Measurements from ENCODE around the gene ZNF574. TPM values are rescaled to one million over a fixed set of nuclear protein-coding genes. Genes with fewer than 3 reads are reported as not detected.
"Not testable (repeated sequence)": the region's sequence is repeated elsewhere in the genome, so short reads cannot be mapped to it uniquely, and the experiment has no call there.

Gene ZNF574, protein sequence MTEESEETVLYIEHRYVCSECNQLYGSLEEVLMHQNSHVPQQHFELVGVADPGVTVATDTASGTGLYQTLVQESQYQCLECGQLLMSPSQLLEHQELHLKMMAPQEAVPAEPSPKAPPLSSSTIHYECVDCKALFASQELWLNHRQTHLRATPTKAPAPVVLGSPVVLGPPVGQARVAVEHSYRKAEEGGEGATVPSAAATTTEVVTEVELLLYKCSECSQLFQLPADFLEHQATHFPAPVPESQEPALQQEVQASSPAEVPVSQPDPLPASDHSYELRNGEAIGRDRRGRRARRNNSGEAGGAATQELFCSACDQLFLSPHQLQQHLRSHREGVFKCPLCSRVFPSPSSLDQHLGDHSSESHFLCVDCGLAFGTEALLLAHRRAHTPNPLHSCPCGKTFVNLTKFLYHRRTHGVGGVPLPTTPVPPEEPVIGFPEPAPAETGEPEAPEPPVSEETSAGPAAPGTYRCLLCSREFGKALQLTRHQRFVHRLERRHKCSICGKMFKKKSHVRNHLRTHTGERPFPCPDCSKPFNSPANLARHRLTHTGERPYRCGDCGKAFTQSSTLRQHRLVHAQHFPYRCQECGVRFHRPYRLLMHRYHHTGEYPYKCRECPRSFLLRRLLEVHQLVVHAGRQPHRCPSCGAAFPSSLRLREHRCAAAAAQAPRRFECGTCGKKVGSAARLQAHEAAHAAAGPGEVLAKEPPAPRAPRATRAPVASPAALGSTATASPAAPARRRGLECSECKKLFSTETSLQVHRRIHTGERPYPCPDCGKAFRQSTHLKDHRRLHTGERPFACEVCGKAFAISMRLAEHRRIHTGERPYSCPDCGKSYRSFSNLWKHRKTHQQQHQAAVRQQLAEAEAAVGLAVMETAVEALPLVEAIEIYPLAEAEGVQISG
- 9.6 and 20.5 TPM in 2 replicates for total RNA-seq

DNA sequence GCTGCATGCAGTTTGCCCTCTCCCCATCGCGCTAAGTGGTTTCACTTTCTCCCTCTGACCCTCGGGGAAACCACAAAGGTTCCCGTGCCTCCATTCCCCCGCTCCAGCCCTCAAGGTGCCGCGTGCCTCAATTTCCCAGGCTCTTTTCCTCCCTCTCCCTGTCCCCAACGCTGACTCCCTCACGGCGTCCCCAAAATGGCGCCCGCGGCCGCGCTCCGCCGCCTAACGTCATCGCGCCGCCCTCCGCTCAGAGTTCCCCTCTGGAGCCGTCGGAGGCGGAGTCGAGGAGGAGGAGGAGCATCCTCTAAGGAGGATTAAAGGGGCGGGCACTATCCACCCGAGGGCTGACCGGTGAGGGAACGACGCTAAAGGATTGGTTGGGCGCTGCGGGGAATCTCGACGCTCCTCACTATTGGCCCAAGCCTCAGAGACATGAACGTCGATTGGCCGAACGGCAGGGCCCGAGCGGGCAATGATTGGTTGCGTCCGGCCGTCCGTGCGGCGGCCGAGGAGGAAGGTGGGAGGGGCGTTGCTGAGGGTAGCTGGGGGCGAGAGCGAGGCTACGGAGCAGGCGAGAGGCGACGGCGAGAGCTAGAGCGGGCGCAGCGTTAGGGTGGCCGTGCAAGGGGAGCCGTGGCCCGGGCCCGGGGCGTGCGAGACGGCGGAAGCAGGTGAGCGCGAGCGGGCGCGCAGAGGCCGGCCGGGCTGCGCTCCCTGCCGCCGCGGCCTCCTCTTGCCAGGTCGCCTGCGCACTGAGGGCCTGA, at the start of gene ZNF574:
ZNF574 (plus strand) TSS at position 551 of the 764 bp plus-strand sequence. CDS start 2,441 bp downstream, outside the sequence.
- DNase-seq (ENCODE audit: low read depth): peak; percentile 97

DNA sequence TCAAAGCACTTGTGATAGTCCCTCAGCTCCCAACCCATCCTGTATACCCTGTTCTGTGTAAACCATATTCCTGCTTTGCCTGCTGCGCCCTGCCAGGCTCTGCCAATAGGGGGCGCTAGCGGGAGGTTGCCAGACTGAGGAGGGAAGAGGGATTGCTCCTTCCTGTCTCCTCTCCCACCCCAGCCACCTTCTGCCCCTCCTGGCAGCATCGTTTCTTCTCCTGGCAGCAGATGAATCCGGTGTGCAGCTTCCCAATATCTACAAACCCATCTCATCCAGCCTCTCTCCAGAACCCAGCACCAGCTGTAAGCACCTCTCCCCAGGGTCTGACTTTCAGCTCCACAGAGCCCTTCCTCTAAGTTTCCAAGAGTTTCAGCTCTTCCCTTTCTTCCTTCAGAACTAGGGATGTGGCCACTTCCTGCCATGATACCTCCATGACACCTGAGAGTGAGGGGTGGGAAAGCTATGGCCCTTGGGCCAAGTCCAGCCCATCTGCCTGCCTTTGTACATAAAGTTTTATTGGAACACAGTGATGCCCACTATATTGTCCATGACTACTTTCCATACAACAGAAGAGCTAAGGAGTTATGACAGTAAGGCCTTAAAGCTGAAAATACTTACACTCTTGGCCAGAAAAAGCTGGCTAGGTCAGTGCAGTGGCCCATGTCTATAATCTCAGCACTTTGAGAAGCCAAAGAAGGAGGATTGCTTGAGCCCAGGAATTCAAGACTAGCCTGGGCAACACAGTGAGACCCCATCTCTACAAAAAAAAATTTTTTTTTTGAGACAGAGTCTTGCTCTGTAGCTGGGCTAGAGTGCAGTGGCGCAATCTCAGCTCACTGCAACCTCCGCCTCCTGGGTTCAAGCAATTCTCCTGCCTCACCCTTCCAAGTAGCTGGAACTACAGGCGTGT, 47.4 kb upstream of the ZNF574 start:
- no peak for DNase-seq (ENCODE audit: low read depth)

DNA sequence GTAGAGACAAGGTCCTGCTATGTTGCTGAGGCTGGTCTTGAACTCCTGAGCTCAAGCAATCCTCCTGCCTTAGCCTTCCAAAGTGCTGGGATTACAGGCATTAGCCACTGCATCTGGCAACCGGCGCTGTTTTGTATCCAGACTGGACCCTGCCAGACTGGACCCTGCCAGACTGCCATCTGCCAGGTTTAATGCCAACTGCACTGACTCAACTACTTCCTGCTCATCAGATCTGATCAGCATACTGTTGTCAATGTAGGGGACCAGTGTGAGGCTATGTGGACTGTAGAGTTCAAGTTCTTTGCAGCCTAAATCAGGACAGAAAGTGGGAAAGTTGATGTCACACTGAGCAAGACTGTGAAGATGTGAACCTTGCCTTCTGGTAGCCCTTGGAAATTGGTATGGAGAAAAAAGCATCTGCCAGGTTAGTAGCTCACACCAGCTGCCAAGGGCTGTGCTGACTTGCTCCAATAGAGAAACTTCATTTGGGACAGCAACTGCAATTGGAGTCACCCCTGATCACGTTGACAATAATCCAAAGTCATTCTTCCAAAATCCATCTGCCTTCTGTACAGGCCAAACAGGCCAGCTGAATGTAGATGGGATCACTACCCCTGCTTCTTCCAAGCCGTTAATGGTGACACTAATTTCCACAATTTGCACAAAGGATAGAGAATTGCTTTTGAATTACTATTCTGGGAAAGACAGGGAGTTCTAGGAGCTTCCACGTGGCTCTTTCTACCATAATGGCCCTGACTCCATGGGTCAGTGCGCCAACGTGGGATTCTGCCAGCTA, 45.1 kb upstream of the ZNF574 start:
- no peak for DNase-seq (ENCODE audit: low read depth)

DNA sequence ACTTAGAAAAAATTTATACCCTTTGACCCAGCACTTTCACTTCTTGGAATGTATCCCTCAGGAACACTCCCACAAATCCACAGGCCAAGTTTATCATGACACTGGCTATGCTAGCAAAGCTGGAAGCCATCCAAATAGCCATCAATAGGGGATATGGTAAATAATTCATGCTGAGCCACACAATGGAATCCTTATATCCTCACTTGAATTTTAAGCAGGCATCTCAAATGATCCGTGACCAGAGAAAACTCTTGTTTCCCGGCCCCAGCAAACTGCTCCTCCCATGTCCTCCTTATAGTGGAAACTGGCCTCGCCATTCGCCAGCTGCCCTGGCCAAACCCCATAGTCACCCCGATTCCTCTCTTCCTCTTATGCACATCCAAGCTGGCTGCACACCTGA, 43.5 kb upstream of the ZNF574 start:
- peak; percentile 93 for DNase-seq (ENCODE audit: low read depth)

DNA sequence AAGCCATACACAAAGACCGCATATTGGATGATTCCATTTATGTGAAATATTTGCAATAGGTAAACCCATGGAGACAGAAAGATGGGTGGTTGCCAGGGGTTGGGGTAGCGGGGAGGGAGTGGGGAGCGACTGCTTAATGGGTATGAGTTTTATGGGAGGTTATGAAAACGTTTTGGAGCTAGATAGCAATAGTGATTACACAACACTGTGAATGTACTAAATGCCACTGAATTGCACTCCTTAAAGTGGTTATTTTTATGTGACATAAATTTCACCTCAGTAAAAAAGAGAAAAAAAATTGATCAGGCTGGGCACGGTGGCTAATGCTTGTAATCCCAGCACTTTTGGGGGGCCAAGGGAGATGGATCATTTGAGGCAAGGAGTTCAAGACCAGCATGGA, 42.6 kb upstream of the ZNF574 start:
- no peak for DNase-seq (ENCODE audit: low read depth)

DNA sequence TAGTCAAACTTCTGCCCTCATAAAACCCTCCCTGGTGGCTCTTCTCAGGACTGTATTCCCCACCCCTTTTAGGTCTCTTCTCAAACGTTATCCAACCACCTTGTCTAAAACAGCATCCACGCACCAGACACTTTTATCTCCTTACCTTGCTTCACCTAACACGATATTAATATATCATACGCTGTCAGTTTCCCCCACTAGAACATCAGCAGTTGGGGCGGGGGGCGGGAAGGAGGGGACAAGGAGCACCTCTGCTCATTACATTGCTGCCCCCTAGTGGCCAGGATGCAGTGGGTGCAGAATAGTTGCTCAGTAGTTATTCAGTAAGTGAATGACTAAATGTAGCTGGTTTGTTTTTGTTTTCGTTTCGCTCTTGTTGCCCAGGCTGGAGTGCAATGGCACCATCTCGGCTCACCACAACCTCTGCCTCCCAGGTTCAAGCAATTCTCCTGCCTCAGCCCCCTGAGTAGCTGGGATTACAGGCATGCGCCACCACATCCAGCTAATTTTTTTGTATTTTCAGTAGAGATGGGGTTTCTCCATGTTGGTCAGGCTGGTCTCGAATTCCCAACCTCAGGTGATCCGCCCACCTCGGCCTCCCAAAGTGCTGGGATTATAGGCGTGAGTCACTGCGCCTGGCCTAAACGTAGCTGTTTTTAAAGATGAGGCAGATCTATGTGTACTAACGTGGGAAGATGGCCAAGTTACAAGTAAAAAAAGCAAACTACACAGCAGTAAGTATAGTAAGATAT, 41.1 kb upstream of the ZNF574 start:
- DNase-seq (ENCODE audit: low read depth): peak; percentile 88

DNA sequence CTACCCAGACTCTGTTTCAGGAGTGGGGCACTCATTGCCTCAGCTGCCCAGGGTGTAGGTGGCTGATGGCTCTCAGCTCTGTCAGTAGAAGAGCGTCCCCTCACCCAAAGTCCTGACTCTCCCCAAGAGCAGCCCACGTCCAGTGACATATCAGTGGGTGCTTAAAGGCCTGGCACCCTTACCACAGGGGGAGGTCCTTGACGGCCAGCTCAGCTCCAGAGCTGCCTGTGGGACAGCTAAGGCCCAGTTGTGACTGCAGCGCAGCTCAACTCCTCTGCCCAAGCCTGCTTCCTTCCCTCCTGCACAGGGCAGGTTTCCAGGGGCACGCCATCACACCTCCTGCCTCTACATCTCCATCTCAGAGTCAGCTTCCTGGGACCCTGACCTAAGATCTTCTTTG, 38.3 kb upstream of the ZNF574 start:
- no peak for DNase-seq (ENCODE audit: low read depth)

DNA sequence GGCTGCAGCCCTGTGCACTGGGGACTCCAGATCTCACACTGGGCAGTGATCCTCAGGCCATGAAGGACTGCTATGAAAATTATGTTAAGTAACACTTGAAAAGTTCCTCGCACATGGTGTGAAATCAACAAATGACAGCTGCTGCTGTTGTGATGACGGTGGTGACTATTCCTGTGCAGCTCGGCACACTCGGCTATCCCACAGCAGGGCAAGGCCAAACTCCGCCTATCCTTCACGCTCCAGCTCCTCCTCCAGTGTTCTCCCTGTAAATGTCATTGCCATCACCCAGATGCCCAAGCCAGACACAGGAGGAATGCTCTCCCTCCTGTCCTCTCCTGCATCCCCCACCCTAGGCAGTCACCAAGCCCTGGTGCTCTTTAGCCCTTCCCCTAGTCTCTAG, 37.3 kb upstream of the ZNF574 start:
- DNase-seq (ENCODE audit: low read depth): no peak

DNA sequence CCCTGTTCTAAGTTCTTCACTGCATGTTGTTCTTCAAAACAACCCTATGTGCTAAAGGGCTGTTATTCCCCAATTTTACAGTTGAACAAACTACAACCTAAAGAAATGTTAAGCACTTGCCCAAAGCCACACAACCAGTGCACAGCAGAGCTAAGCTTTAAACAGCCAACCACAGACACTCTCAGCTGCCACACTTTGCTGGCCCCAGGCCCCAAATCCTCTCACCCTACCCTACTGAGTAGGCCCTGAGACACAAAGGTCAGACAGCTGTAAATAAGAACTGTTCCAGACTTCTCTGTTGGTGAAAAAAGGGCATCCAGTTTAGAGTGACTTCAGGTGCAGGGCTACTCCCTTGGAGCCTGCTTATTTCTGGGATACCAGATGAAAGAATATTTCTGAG, 35.9 kb upstream of the ZNF574 start:
- DNase-seq (ENCODE audit: low read depth): no peak

DNA sequence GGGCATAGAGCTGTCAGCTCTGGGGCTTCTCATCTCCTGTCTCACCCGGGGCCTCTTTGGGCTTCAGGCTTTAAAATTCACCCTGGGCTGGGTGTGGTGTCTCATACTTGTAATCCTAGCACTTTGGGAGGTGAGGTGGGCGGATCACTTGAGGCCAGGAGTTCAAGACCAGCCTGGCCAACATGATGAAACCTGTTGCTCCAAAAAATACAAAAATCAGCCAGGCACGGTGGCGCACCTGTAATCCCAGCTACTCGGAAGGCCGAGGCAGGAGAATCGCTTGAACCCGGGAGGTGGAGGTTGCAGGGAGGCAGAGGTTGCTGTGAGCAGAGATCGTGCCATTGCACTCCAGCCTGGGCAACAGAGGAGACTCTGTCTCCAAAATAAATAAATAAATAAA, 35.5 kb upstream of the ZNF574 start:
- not testable (repeated sequence) for DNase-seq (ENCODE audit: low read depth)

DNA sequence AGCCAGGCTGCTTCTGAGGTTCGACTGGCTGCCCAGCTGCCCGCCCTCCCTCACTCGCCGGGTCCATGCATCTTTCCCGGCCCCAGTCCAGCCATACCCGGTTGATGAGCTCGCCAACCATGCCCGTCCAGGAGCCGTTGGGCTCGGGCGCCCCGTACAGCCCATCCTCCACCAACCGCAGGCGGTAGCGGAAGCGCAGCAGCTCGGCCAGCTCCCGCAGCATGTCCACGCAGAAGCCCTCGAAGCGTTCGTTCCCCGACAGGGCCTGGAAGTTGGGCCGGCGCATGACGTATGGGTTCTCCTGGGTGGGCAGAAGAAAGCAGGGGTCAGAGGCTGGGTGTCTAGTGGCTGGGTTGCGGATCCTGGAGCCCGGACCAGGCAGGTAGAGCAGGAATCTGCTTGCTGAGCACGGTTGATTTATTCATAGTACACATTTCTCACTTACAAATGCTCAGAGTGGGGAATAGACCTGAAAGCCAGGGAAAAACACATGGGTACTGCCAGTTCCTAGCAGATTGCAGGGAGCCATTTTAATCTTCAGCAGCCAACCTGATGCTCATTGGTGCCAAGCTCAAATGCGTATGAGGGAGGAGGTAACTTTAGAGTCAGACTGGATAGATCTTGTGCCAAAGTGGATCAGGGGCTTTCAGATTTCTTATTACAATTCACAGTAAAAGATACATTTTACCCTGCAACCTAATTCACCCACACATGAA, 33.4 kb upstream of the ZNF574 start:
- no peak for DNase-seq (ENCODE audit: low read depth)

DNA sequence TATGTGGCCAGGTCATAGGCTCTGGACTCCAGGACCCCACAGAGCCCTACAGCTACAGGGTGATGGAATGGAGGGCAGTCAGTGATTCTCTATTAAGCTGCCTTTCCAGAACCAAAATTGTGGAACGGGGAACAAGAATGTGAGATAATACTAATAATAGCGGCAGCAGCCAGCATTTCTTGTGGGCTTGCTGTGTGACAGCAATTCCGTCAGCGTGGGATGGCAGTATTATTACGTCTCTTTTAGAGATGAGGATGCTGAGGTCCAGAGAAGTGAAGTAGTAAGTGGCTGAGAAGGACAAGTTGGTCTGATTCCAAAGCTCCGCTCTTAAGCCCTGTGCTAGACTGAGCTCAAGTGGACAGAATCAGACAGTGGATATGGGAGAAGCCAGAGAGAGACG, 30.4 kb upstream of the ZNF574 start:
- DNase-seq (ENCODE audit: low read depth): no peak

DNA sequence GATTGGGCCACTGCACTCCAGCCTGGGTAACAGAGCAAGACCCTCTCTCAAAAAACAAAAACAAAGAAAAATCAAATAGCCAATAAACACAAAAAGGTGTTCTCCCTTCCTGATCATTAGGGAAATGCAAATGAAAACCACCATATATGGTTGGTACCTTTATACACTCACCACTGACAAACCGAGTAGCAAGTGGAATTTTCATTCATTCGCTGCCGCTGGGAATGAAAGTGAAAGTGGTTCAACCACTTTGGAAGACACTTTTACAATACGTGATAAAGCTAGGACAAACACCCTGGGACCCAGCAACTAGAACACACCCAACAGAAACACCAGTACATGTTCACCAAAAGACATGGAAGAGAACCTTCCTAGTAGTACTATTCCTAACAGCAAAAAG, 27.0 kb upstream of the ZNF574 start:
- no peak for DNase-seq (ENCODE audit: low read depth)

DNA sequence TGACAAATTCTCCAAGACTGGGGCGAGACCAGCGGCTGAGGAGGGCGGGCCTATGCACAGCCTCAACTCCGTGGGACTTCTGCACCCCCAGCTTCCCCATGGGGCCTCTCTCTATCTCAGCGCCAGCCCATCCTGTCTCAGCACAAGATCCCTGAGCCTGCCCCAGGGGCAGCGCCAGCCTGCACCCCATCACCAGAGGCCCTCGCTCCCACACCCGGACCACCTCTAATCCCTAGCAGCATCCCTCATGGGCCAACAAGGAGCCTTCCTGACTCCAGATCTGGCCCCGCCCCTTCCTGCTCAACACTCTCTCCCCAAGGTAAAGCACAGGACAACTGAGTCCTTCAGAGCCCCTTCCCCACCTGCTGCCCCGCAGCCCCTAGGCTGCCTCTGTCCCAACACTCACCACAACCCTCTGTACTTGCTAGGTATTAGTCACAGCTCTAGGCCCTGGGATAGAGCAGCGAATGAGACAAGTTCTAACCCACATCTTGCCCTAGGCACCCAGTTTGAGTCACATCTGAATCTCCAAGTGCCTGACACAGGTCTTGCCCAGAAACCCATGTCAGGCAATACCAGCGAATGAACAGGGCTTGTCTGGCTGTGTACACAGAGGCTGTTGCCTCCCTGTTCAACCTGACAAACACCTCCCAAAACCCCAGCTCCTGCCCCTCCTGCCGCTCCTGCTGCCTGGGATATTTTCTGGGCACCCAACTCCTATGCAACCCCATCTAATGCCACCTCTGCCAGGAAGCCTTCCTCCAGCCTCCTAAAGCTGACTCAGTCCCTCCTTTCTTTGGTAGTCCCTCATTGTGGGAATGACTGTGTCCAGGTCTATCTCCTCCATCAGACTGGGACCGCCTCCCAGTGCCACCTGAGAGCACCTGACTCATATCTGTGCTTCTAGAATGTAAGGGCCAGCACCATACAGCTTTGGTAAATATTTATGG, 24.5 kb upstream of the ZNF574 start:
- DNase-seq (ENCODE audit: low read depth): peak; percentile 78

DNA sequence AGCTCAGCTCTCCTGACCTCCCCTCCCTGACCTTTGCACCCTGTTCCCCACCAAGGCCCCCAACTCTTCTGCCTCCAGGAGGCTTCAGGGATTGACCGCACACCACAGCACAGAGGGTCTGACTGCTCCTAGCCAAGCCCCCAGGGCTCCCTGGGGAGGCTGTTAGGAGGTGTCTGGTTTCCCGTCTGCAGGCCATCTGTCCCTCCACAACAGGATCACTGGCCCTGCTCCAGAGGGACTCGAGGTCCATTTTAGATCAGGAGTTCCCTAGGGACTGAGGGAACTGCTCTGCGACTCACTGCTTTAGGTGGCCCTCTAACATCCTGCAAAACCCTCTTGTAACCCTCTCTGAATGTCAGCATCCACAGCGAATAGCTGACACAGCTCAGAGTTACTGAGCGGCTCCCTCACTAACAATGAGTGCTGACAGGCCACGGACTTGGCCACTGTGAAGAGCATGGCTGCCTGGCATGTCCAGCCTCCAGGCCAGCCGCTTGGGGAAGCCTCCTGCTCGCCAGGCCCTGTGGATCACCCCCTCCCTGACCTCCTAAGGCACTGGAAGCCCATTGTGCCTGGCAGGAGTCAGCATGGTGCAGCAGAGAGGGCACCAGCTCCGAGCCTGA, 23.6 kb upstream of the ZNF574 start:
- no peak for DNase-seq (ENCODE audit: low read depth)

DNA sequence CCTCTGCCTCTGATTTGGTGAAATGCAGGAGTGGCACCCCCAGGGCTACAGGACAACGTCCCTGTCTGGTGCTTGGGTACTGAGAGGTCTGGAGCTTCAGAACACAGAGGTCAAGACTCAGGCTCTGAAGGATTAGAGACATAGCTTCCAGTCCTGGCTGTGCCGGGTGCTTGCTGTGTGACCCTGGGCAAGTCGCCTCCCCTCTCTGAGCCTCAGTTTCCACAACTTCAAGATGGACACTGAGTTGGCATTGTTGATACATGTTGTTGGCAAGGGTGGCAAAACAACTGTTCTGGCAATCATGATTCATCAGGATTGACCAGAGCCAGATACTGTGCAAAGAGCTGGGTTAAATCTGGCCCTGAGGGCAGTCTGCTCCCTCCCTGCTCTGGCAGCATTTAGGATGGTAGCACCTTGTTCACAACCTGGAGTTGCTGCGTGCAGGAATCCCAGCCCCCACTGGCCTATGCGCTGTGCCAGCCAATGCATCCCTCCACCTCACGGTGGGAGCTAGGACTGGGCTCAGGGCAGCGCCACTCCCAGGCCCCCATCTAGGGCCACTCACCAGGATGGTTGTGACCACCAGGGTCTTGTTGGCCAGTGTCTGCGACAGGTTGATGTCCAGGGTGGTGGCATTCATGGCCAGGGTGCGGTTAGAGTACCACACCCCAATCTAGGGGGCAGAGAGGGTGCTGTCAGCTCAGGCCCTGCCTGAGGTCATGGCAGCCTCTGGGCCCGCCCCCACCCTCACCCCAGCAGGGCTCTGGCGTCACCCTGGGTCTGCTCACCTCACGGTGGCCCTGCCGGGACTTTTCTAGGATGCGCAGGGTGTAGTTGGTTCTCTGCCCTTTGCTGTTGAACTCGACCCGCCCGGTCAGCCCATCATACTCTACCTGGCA, 22.7 kb upstream of the ZNF574 start:
- no peak for DNase-seq (ENCODE audit: low read depth)

Data from renal cortical epithelial cell (primary cell).